Bone marrow (tissue), 2 donors: ENCODE results near the gene MCCC2.
A peak's percentile ranks its signal among the peaks of the same experiment; 100 is the strongest.
"Not testable (repeated sequence)": the region's sequence is repeated elsewhere in the genome, so short reads cannot be mapped to it uniquely, and the experiment has no call there.

Source experiments
- DNase-seq, 2 donors: peaks; one replicate each; lab custom pipeline; 2025; lab: John Stamatoyannopoulos, UW

MCCC2 gene

GRCh38 chr5:71597001-71597400 is 9.9 kb downstream of the MCCC2 start:
- DNase-seq, result no peak

- no peak for DNase-seq
These were observed 13.6 kb downstream of the MCCC2 start for GRCh38 chr5:71600783-71601182.

- peak in 1 of 2 donors; percentile 49 for DNase-seq
These were observed 14.3 kb downstream of the MCCC2 start for GRCh38 chr5:71601222-71602026.

DNA sequence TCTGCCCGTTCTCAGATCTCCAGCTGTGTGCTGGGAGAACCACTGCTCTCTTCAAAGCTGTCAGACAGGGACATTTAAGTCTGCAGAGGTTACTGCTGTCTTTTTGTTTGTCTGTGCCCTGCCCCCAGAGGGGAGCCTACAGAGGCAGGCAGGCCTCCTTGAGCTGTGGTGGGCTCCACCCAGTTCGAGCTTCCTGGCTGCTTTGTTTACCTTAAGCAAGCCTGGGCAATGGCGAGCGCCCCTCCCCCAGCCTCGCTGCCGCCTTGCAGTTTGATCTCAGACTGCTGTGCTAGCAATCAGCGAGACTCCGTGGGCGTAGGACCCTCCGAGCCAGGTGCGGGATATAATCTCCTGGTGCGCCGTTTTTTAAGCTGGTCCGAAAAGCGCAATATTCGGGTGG is 22.8 kb downstream of the MCCC2 start:
- not testable (repeated sequence) for DNase-seq

- no peak for DNase-seq
These were observed 28.7 kb downstream of the MCCC2 start for GRCh38 chr5:71615809-71616208.

DNA sequence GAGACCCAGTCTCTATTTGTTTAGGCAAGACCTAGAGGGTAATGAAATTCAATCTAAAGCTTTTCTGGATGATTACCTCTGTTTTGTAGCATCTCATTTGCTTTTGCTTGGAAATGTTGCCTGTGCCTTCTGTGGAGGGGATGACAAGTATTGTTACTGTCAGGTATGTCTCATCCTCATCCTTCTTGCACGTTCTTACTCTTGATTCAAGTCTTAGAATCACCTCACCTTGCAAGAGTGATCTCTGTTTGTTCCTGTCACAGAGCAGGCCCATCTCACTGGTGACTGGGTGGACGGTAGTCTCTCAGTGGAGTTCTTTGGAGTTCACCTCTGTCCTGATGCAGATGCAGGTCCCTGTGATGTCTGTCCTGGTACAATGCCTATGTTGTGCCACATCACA is 33.5 kb downstream of the MCCC2 start:
- DNase-seq, result no peak

DNA sequence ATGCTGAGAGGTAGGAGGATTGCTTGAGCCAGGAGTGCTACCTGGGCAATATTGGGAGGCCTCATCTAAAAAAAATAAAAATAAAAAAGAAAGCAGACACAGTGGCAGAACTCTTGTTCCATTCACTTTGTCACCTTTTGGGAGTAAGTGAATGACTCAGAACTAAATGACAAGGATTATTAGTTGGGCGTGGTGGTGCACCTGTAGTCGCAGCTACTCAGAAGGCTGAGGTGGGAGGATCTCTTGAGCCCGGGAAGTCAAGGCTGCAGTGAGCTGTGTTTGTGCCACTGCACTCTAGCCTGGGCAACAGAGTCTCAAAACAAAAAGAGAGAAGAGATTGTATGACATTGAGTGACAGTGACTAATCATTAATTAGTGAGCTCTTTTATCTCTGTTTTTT is 34.1 kb downstream of the MCCC2 start:
- DNase-seq, result no peak

GRCh38 chr5:71621741-71622140 is 34.6 kb downstream of the MCCC2 start:
- DNase-seq, result no peak

DNA sequence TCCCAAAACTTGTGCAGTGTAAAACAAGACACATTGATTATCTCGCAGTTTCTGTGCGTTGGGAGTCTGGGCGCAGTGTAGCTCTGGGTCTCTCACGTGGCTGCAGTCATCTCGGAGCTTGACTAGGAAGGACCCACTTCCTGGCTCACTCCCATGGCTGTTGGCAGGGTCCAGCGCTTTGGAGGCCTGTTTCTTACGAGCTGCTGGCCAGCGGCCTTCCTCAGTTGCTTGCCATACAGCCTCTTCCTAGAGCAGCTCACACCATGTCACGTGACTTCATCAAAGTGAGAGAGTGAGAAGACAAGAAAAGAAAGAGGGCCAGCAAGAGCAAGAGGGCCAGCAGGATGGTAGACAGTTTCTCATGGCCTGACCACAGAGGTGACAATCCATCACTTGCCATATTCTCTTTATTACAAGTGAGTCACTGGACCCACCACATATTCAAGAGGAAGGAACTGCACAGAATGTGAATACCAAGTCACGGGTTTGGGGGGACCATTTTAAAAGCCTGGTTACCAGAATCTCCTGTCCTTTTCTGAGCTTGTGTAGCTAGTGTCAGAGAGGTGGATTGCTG is 36.2 kb downstream of the MCCC2 start:
- no peak for DNase-seq

DNA sequence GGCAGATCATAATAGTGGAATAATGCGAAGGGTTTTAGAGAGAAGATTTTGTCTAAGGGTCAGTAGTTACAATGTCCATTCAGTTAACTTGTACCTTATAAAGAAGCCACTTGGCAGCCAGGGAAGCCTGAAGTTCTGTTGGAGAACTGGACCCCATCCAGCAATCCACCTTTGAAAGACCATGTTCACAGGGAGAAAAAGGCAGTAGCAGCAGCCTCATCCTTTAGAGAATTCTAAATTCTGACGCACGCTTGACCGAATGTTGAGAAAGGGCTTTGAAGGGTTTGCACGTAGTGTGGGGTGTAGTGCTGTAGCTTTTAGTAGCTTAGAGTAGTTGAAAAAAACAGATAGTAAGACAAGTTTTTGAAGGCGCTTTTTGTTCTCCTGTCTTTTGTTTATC is 42.8 kb downstream of the MCCC2 start:
- no peak for DNase-seq

GRCh38 chr5:71631070-71631469 is 43.9 kb downstream of the MCCC2 start:
- no peak for DNase-seq

DNA sequence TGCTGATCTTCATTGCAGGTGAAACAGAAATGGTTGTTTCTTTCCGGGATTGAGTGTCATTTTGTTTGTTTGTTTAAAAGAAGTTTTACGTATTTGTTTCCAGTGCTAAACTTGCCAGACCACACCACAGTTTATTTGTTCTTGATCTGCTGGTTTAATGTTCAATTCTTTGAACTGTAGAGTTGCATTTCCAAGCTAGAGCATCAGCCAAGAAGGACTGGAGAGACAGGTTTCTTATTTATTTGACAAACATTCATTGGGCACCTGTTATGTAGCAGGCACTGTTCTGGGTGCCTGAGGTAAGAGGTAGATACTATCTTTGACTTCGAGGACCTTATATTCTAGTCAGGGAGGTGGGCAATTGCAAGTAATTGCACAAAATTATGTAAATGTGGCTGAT is 45.0 kb downstream of the MCCC2 start:
- no peak for DNase-seq

GRCh38 chr5:71633255-71634155 is 46.4 kb downstream of the MCCC2 start:
- DNase-seq, result no peak

- DNase-seq, result no peak
These were observed 50.0 kb downstream of the MCCC2 start for GRCh38 chr5:71637133-71637532.

- DNase-seq, result no peak
These were observed 53.3 kb downstream of the MCCC2 start for GRCh38 chr5:71640408-71640807.

DNA sequence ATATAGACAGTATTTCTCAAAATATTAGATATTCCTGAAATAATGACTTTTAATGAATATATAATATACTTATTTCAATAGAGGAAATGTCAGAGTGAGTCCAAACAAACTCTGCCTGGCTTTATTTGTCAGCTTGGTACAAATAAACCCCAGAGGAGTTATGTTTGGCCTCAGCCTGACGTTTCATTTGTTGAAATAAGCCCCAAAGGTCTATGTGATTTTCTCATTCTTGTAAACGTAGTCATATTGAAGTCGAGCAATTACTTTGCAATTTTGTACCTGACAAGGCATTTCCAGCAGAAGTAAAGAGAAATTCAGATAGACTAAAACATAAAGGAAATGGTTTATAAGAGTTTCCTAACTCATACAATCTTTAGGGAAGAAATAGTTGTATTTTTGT is 57.9 kb downstream of the MCCC2 start:
- DNase-seq, result no peak

GRCh38 chr5:71650940-71651339 is 63.8 kb downstream of the MCCC2 start:
- DNase-seq, result not testable (repeated sequence)

- no peak for DNase-seq
These were observed 64.4 kb downstream of the MCCC2 start for GRCh38 chr5:71651579-71651978.

- no peak for DNase-seq
These were observed 65.2 kb downstream of the MCCC2 start for GRCh38 chr5:71652349-71652748.

GRCh38 chr5:71652803-71653543 is 65.8 kb downstream of the MCCC2 start:
- no peak for DNase-seq

- DNase-seq, result no peak
These were observed 71.9 kb downstream of the MCCC2 start for GRCh38 chr5:71658916-71659662.
